HuH-7.5 (cell line): Measurements from ENCODE around the gene MT1HL1.

Source experiments
- DNase-seq: peaks from one replicate; pipeline ENCODE4 v3.0.0; 2011; ENCODE audit warnings: low spot score

Gene MT1HL1

DNA sequence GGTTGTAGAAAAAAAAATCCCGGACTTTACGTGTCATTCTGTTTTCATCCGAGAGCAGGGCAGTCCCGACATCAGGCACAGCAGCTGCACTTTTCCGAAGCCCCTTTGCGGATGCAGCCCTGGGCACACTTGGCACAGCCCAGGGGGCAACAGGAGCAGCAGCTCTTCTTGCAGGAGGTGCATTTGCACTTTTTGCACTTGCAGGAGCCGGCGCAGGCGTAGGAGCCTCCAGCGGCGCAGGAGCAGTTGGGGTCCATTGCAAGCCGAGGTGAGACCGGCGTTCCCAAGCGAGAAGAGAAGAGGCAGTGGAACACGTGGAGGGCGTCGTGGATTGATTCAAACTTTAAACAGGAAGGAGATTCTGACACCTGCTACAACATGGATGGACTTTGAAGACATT is at the start of gene MT1HL1:
Gene MT1HL1 (minus strand): TSS at position 326 of the 400 bp plus-strand sequence. CDS start 69 bp downstream, at position 257.
- no peak for DNase-seq

DNA sequence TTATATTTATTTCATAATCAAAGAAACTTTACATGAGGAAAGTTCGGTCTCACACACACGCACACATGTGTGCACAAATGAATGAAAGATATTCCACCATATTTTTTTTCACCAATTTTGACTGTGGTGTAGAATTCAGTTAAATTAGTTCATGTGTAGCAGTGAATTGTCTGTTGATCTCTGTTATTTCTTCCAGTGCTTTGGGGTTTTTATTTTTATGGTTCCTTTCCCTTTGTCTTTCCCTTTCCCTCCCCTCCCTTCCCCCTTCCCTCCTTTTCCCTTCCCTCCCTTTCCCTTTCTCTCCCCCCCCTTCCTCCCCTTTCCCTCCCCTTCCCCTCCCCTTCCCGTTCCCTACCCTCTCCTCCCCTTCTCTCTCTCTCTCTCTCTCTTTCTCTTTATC is 46.7 kb upstream of the MT1HL1 start:
- DNase-seq = no peak

DNA sequence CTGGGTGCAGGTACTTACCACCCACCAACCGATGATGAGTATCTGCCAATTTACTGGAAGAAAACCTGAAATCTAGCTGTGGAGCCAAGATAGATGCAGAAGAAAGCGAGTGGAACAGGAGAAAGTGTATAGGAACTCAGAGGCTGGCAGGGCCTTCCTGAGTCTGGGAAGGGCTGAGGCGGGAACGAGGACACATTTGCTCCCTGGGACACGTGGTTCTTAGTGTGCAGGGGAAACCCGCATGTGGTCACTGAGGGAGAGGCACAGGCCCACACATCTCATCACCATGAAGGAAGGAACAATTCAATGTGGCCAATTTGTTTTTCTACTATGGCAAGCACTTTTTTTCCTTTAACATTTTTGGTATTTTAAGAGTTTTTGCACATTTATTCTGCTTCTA is 45.9 kb upstream of the MT1HL1 start:
- DNase-seq = no peak

DNA sequence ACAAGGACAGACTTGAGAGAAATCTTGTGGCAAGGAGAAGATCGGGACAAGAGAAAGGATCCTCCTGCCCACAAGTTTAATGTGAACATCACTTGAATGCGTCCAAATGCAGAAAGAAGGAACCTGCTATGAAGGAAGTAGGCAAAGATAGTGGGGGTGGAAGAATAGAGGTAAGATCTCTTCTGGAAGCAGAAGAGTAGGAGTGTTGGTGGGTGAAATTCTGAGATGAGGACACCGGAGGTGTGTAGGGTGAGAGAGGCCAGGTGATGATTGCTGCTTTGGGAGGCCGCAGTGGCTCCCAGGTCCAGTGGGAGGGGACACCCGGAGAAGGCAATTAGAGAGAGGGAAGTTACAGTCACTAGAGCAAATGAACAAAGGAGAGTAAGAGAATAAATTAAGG is 44.6 kb upstream of the MT1HL1 start:
- DNase-seq = no peak

DNA sequence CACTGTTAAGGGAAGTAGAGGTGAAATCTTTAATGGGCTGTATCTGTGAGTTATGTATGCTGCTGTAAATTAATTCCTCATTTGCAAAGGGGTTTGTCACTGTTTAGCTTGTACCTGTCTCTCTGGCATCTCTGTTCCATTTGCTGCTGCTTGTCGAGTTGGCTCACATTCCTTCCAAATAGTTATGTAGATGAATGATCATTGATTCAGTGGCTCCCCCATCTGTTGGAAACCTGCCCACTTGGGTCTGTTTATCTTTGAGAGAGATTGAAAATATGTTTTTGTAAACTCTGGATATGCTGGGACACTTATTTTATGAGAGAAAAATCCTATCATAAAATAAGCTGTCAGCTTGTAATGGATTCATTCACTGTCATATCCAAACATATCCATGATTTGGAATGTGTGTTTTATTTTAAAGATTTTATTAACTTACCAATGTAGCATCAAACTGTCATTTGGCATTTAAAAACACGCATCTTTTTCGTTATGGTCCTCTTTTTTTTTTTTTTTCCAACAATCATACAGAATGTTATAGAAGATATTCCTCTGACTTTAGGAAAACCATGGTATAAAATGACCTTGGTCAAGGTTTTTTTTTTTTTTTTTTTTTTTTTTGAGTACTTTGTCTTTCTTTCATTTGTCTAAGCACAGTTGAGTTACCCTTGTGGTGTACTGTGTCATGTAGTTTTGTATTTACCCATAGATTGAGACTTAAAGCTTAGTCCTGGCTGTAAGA is 41.2 kb upstream of the MT1HL1 start:
- DNase-seq = no peak

DNA sequence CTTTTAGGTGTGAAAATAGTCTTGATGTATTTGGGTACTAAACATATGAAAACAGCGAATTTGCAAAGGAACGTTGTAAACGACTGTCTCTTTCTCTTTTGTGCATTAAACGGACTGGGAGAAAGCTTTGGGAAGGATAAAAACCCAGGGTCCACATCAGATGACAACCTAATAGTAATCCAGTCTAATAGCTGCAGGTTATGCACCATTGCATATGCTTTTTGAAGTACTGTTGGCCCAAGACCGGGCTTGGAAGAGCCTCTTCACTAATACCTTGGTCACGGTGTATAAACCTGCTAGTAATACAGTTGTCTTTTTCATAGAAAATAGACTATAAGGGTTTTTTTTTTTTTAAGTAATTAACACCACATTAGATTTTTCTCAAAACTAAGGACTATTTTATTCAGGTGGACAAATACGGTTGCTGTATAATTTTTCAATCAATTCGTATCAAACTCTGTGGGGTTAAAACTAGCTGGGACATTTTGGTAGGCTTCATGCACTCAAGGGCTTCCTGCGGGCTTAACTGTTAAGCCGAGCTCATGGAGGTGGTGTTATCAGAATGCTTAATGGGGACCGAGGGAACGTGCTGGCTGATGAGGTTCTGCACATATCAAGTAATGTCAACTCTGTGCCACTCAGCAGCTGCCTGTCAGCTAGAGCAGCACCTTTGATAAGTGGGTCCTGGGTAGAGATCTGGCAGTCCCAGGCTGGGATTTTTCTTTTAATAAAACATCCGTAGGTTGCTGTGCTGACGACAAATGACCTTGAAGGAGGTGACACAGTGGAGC is 39.8 kb upstream of the MT1HL1 start:
- DNase-seq = no peak

DNA sequence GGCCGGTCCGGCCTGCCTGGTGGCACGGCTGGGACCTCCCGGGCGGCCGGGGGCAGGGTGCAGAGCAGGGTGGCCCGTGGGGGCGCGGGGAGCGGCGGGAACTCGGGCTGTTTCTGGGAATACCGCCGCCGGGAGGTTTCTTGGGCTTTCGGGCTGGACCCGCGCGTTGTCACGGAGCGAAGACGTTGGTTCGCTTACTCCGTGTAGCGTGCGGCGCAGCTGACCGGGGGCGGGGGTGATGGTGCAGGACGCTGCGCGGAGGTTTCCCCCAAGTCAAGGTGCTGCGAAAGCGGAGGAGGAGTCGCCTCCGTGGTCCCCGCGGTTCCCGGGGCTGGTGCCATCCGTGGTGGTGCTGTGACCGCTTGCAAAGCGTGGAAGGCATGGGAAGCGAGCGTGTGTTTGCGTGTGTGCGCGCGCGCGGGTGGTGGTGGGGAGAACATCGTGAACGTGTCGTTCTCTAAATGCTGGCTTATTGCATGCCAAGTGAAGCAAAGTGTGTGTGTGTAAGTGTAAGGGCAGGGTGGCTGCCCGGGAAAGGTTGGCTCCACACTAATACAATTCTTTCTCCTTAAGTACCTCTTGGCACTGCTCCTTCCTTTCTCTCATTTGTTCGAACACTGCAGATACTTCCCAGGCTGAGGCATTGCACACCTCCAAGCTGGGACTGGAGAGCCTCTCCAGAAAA is 38.8 kb upstream of the MT1HL1 start:
- DNase-seq = no peak

DNA sequence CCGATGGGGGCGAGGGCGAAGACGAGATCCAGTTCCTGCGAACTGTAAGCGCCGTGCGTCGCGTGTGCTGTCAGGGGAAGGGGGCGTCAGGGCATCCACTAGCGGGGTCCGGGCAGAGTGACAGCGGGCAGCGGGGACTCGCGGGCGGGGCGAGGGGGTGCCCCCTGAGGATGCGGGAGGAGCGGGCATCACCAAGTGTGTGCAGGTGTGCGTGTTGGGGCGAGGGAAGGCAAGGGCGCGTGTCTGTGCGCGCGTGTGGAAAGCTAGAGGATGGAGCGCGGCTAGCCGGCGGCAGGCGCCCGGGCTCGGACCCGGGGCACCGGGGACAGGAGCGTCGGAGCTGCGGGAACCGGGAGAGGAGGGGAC is 38.3 kb upstream of the MT1HL1 start:
- DNase-seq = no peak

DNA sequence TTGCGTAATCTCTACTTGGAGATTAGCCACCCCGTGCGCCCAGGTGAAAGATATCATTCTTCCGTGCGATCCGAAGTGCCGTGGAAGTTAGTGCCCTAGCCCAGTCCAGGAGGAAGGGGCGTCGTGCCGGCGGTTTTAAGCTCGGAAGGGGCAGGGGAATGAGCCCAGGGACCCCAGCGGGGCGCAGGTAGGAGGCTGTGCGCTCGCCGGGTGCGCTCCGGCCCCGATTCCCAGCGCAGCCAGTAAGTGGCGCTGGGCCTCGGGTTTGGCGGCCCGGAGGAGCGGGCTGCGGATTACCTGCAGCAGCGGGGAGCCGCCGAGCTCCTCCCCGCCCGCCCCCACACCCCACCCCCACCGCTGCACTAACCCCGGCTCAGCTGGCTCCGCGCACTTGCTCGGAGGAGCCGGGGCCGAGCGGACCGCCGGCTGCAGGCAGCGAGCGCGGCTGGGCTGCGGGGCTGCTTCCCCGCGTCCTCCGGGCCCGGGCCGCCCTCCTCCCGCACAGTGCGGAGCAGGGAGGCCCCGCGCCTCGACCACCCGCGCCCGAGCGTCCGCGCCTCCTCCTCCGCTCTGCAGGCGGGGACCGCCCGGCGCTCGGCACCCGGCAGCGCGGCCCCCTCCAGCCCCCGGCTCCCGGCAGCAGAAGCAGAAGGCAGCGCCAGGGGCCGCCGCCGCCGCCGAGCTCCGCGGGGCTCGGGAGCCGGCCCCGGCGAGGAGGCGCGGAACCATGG is 37.7 kb upstream of the MT1HL1 start, which contains the start of gene RYR2:
Gene RYR2 (plus strand): TSS at position 390 of the 731 bp plus-strand sequence. CDS start 338 bp downstream, at position 728.
- DNase-seq = no peak

DNA sequence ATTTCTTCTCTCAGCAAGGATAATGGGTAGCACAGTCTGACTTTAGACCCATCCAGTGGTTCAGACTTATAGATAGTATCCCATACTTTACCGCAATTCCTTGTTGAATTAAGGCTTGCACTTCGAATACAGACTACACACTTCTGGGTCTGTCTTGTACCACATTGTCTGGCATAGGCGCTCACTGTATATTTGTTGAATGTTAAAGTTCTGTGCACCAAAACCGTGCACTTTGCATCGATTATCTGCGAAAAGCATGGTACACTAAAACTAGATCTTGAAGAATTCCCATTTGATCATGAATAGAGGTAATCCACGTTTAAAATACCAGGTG is 37.2 kb upstream of the MT1HL1 start:
- DNase-seq = no peak

DNA sequence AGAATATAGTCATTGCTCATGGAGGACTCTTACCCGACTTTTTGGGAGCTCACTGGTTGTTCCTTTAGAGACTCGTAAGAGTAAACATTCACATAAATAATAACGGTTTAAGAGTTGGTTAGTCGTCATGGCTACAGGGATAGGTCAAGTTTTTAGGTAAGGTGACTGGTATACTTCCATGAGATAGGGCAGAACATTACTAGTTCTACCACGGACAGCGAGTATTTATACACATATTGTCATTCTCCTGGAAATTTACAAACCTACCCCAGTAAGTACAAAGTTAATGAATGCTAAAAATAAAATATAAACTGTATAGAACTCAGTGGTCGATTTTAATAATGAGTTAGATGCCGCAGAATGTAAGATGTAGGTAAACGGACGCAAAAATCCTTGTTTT is 36.6 kb upstream of the MT1HL1 start:
- DNase-seq = no peak

DNA sequence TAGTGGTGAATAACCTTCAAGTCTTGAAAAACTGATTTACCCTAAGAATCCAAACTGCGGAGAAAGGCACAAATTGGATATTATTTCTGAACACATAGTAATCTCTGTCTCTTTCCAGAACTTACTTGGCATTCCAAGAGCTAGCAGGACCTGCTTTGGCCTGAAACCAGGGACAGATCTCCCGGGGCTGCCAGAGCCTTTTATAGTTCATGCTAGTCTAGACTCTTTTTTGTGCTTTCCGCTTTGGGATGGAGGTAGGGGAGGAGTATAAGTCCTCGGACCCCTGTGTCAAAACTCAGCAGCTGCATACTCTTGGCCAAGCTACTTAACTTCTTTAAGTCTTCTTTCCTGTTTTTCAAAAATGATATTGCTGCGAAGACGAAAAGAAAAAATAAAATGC is 34.0 kb upstream of the MT1HL1 start:
- DNase-seq = no peak

DNA sequence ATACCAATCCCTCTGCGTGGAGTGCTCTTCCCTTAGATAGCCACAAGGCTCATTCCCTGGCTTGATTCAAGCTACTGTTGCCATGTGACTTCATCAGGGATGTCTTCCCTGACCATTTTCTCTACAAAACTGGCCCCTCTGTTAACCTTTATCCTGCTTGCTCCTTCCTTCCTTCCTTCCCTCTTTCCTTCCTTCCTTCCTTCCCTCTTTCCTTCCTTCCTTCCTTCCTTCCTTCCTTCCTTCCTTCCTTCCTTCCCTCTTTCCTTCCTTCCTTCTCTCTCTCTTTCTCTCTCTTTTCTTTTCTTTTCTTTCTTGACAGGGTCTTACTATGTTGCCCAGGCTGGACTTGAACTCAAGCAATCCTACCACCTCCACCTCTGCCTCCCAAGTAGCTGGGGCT is 31.5 kb upstream of the MT1HL1 start:
- DNase-seq = no peak

DNA sequence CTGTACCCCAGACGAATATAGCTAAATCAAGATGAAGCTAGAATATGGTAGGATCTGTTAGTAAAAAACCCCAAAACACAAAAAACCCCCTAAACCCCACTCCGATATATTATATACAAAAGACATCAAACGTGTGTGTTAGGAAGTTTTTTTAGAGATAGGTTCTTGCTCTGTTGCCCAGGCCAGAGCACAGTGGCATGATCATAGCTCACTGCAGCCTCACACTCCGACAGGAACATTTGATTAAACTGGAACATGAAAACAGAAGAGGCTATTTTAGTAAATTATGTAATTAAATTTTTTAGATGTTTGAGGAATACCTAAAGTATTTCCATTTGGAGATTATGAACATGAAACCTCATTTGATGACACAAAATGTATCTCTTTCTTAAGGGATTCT is 29.6 kb upstream of the MT1HL1 start:
- DNase-seq = no peak

DNA sequence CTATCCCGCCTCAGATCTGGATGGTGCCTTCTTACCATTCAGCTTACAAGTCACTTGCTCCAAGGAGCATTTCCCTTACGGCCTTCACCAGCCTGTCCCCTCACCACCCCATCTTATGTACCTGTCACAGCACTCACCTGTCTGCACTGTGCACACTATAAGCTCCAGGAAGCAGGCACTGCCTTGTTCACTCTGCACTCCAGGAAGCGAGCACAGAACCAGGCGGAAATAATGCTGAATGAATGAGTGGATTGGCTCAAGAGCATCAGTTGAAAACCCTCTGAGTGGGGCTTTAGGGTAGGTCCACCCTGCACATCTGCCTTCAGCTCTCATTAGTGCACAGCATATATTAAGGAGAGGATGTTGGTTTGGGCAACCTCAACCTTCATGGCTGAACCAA is 28.8 kb upstream of the MT1HL1 start:
- no peak for DNase-seq

DNA sequence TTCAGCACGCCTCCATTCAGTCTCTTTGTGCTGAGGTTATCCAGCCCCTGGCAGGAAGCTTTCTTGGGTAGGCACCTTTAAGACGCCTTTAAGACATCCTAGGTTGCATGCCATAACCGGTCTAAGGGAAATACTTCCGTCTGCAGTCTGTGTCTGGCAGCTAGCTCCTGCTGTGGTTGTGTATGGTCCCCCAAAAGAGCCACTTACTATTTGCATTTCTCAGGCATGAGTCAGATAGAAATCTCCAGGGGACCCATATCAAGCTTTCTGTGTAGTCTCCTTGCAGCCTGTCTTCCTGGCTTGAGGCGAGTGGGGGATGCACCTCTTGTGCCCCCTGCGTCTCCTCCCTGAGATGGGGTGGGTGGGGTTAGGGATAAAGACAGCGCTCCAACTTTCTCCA is 27.8 kb upstream of the MT1HL1 start:
- no peak for DNase-seq

DNA sequence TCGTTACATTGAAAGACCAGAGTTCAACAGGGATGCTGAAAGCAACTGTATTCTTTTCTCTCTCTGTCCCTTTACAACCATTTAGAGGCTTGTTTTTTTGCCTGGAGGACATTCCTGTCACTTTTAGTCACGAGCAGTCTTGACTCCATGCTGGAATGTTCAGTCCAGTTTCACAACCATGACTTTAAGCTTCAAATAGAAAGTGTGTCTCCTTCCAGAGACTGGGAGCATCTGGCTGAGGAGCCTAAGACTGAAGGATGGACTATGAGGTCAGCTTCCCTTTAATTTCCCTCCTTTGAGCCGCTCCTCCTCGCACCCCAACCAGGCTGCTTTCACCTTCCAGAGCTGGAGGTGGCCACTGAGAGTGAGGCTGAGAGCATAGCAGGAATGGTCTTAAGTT is 27.2 kb upstream of the MT1HL1 start:
- DNase-seq = no peak

DNA sequence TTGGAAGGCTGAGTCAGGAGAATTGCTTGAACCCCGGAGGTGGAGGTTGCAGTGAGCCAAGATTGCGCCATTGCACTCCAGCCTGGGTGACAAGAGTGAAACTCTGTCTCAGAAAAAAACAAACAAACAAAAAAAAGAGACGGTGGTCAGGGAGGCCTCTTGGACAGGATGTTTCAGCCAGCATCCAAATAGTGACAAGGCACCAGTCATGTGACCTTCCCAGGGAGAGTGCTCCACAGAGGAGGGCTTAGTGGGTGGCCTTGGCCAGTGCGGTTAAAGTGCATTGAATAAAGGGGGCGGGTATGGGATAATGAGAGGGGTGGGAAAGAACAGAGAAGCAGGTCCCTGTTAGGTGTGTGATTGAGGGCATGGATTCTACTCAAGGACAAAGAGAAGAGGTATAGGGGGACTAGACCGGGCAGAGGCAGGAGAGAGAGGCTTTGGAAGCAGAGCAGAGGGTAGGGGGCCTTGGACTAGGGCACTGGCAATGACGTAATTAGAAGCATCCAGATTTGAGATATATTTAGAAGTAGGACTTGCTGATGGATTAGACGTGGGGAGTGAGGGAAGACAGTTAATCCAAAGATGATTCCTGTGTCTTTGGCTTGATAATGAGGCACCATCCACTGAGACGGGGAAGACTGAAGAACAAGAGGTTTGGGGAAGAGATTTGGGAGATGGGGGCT is 25.8 kb upstream of the MT1HL1 start:
- no peak for DNase-seq

DNA sequence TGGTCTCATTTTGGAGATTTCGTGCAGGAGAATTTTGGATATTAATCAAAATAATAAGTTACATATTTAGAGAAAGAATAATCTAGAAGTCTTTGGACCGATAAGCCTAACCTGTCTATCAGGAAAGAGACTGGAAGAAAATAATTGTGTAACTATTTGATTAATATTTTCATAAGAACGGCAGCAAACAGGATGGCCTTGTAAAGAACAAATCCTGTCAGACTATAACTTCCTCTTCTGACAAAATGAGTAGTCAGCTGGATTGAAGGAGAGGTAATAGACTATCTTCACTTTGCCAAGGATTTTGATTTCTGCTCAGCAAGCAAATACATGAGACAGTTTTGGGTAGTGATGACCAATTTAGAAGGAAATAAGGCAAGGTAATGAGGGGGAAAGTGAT is 25.0 kb upstream of the MT1HL1 start:
- DNase-seq = no peak

DNA sequence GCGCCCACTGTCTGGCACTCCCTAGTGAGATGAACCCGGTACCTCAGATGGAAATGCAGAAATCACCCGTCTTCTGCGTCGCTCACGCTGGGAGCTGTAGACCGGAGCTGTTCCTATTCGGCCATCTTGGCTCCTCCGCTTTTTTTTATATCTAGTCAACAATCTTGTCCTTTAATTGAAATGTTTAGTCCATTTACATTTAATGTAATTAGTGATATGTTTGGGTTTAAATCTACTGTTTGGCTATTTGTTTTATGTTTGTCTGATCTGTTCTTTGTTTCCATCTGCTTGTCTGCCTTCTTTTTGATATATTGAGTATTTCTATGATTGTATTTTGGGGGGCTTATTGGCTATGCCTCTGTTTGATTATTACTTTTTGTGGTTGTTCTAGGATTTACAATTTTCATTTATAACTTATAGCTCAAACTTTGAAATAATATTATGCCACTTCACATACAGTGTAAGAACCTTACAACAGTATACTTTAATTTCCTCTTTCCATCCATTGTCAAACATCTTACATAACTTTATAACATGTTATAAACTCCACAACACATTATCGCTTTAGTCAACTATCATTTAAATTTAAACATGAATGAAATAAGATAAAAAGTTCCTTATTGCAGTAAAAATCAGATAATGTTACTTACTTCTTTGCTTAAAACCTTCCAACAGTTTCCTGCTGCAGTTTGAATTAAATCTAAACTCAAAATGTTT is 21.3 kb upstream of the MT1HL1 start:
- DNase-seq = no peak

DNA sequence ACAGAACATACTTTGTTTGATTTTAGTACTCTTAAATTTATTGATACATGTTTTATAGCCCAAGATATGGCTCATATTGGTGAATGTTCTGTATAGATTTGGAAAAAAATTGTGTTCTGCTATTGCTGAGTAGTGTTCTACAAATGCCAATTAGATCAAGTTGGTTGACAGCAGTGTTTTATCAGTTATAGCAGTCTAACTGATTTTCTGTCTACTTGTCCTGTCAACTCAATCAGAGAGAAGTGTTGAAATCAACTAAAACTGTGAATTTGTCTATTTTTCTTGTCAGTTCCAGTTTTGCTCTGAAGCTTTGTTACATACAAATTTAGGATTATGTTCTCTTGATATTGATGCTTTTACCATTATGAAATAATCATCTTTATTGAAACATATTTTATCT is 14.7 kb upstream of the MT1HL1 start:
- DNase-seq = no peak
